Fibroblast of lung (primary cell): ENCODE measurements around the gene AKNA. TPM values are rescaled to one million over a fixed set of nuclear protein-coding genes. Genes with fewer than 3 reads are reported as not detected.

Source experiments
- DNase-seq, 2 donors: peaks; one replicate each; pipeline versions ENCODE4 v3.0.0 to v3.0.0-alpha.2; 2010; ENCODE audit warnings: low read depth in 2 of 2
- H2AFZ ChIP-seq: 2 replicates; pipeline ENCODE4 v1.5.1; 2012; ENCODE audit warnings: low read length, control low read depth, inconsistent platforms
- H3K27ac ChIP-seq: 2 replicates; pipeline ENCODE4 v1.5.1; 2011; ENCODE audit warnings: low read length, control low read depth; ENCODE audit not compliant: insufficient read depth
- H3K27me3 ChIP-seq: 2 replicates; pipeline ENCODE4 v1.5.1; 2011; ENCODE audit warnings: mild to moderate bottlenecking, low read length; ENCODE audit not compliant: control insufficient read depth, insufficient read depth
- H3K36me3 ChIP-seq: 2 replicates; pipeline ENCODE4 v1.5.1; 2011; ENCODE audit warnings: low read length; ENCODE audit not compliant: control insufficient read depth, insufficient read depth
- H3K4me1 ChIP-seq: 2 replicates; pipeline ENCODE4 v1.5.1; 2011; ENCODE audit warnings: low read length; ENCODE audit not compliant: control insufficient read depth, insufficient read depth; ENCODE audit errors: extremely low read depth
- H3K4me2 ChIP-seq: 2 replicates; pipeline ENCODE4 v1.5.1; 2011; ENCODE audit warnings: low read length, control low read depth; ENCODE audit not compliant: insufficient read depth; ENCODE audit errors: extremely low read depth
- H3K4me3 ChIP-seq, 4 experiments: fragments of 200-600 bp in 1 of 4; sonication (generic) in 1 of 4; replicated peaks in 1 of 4; 2 replicates each; pipeline ENCODE4 v1.5.1; 2011 to 2016; ENCODE audit warnings: low read length in 4 of 4, low read depth in 3 of 4, mild to moderate bottlenecking in 3 of 4, control low read depth in 2 of 4, inconsistent platforms in 1 of 4, mixed read lengths in 1 of 4; ENCODE audit not compliant: insufficient read depth in 1 of 4; ENCODE audit errors: control extremely low read depth in 1 of 4
- H3K79me2 ChIP-seq: 2 replicates; pipeline ENCODE4 v1.5.1; 2012; ENCODE audit warnings: mild to moderate bottlenecking, low read length, inconsistent platforms; ENCODE audit not compliant: control insufficient read depth, insufficient read depth
- H3K9ac ChIP-seq: 2 replicates; pipeline ENCODE4 v1.5.1; 2011; ENCODE audit warnings: mild to moderate bottlenecking, low read length, control low read depth; ENCODE audit not compliant: insufficient read depth
- H3K9me3 ChIP-seq: 2 replicates; pipeline ENCODE4 v1.5.1; 2012; ENCODE audit warnings: low read depth, low read length; ENCODE audit not compliant: control insufficient read depth, insufficient read depth
- H4K20me1 ChIP-seq: 2 replicates; pipeline ENCODE4 v1.5.1; 2011; ENCODE audit warnings: low read length; ENCODE audit not compliant: control insufficient read depth, insufficient read depth; ENCODE audit errors: extremely low read depth
- CTCF ChIP-seq, 2 donors: IDR thresholded peaks in 1 of 2; conservative IDR thresholded peaks in 1 of 2; 1 replicate in 1 of 2; 2 replicates in 1 of 2; pipeline ENCODE4 v1.5.1; 2011 to 2012; ENCODE audit warnings: low read length in 2 of 2, control low read depth in 1 of 2, inconsistent platforms in 1 of 2, low read depth in 1 of 2, mild to moderate bottlenecking in 1 of 2
- EZH2 ChIP-seq: IDR thresholded peaks from 2 replicates; pipeline ENCODE4 v1.5.1; 2012; ENCODE audit warnings: low read length, control low read depth, mild to moderate bottlenecking; ENCODE audit errors: missing control alignments
- polyA plus RNA-seq, 2 donors: library from polyadenylated mRNA; depleted of rRNA in 1 of 2; stranded (reverse) in 1 of 2; unstranded in 1 of 2; fragments of >200 nt; gene quantifications; 2 replicates each; pipeline ENCODE4 v1.2.1, GENCODE V29; 2011 to 2012; ENCODE audit warnings: missing spikeins in 1 of 2
- total RNA-seq: library from RNA; depleted of rRNA; stranded (reverse); fragments of >200 nt; gene quantifications from 2 replicates; pipeline ENCODE4 v1.2.1, GENCODE V29; 2014

Gene AKNA
- total and polyA plus RNA-seq, 2 donors (not counting 1 experiment from before 2014, with no cell fraction given): 5.6 to 19.3 TPM

- TF ChIP-seq CTCF (conservative IDR thresholded peaks at IDR 0.05 in 1 of 2, IDR thresholded peaks at IDR 0.05 in 1 of 2; ENCODE audit: low read depth in 1 of 2, low read length in 2 of 2) (no peak), EZH2 (no peak)
- Histone ChIP-seq H3K36me3 (no peaks in the 10 kb centered on the region), H3K9me3 (no peaks in the 10 kb centered on the region), H3K4me2 (no peak overlapping the region), H3K27me3 (no peaks in the 10 kb centered on the region), H3K9ac (no peak overlapping the region), H3K79me2 (no peaks in the 10 kb centered on the region), H4K20me1 (no peaks in the 10 kb centered on the region), H3K4me3 (no peak overlapping the region), H2AFZ (no peak overlapping the region), H3K4me1 (no peaks in the 10 kb centered on the region), H3K27ac (no peak overlapping the region)
- no peak for DNase-seq
Observed at GRCh38 chr9:114299286-114300152, 88.3 kb downstream of the AKNA start.

- H3K4me3 ChIP-seq: no peak overlapping the region
- H4K20me1 ChIP-seq: no peaks in the 10 kb centered on the region
- H3K9me3 ChIP-seq: no peaks in the 10 kb centered on the region
- TF ChIP-seq CTCF (conservative IDR thresholded peaks at IDR 0.05 in 1 of 2, IDR thresholded peaks at IDR 0.05 in 1 of 2; ENCODE audit: low read depth in 1 of 2, low read length in 2 of 2): no peak
- no peak for TF ChIP-seq EZH2
- H3K4me2 ChIP-seq: no peak overlapping the region
- H2AFZ ChIP-seq: no peak overlapping the region
- H3K9ac ChIP-seq: no peak overlapping the region
- no peak overlapping the region for H3K27ac ChIP-seq
- H3K27me3 ChIP-seq: no peaks in the 10 kb centered on the region
- H3K4me1 ChIP-seq: no peaks in the 10 kb centered on the region
- peaks cover 2% of the 10 kb centered on the region for H3K36me3 ChIP-seq
- no peaks in the 10 kb centered on the region for H3K79me2 ChIP-seq
- DNase-seq: no peak
Observed at GRCh38 chr9:114296338-114296737, 91.4 kb downstream of the AKNA start.

- no peaks in the 10 kb centered on the region for H3K79me2 ChIP-seq
- TF ChIP-seq CTCF (conservative IDR thresholded peaks at IDR 0.05 in 1 of 2, IDR thresholded peaks at IDR 0.05 in 1 of 2; ENCODE audit: low read depth in 1 of 2, low read length in 2 of 2) (no peak), EZH2 (no peak)
- no peak for DNase-seq
- no peak overlapping the region for H3K9ac ChIP-seq
- no peak overlapping the region for H3K4me2 ChIP-seq
- no peaks in the 10 kb centered on the region for H3K4me1 ChIP-seq
- no peaks in the 10 kb centered on the region for H3K27me3 ChIP-seq
- H3K9me3 ChIP-seq: no peaks in the 10 kb centered on the region
- no peak overlapping the region for H2AFZ ChIP-seq
- no peak overlapping the region for H3K27ac ChIP-seq
- no peaks in the 10 kb centered on the region for H4K20me1 ChIP-seq
- H3K36me3 ChIP-seq: peaks cover 3% of the 10 kb centered on the region
- H3K4me3 ChIP-seq: no peak overlapping the region
Observed at GRCh38 chr9:114294664-114295063, 93.1 kb downstream of the AKNA start.
